Superior temporal gyrus (tissue), 1 donor: ENCODE results near the gene C16orf92.

Experiments used
- DNase-seq: peaks from one replicate; pipeline ENCODE4 v3.0.0-alpha.2; 2016; ENCODE audit errors: extremely low spot score

Gene C16orf92

GRCh38 chr16:30060836-30061554 lies 38.0 kb downstream of the C16orf92 start:
- DNase-seq = no peak

GRCh38 chr16:30063278-30063892 lies 40.4 kb downstream of the C16orf92 start:
- DNase-seq = no peak

DNA sequence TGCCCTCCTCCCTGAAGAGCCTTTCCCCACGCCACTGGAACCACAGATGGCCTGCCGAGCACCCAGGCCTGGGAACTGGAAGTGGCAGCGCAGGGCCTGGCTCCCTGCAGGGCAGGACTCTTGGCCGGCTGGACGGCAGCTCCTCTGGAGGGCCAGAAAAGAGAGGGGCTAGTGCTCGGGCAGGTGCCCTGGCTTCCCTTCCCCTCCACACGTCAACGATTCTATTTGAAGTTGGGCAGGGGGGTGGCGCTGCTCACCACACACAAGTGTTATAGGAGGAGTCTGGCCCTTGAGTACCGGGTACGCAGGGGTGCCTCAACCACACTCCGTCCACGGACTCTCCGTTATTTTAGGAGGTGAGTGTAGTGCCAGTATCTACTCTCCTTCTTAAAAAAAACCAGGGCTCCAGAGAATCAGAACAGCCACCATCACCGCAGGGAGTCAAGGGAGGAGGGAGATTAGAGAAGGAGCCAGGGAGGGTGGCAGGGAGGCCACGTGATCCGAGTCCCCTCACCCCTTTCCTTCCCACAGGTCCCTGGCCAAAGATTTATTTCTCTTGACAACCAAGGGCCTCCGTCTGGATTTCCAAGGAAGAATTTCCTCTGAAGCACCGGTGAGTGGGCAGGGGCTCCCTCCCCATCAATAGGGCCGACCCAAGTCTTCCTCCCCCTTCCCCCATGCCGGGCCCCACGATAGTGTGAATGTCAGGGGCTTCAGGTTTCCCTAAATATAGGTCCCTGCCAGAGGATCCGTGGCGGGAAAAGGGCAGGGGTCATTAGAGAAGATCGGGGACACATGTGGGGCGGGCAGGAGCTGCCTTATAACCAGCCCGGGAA lies 41.1 kb downstream of the C16orf92 start:
- DNase-seq = peak; percentile 80

DNA sequence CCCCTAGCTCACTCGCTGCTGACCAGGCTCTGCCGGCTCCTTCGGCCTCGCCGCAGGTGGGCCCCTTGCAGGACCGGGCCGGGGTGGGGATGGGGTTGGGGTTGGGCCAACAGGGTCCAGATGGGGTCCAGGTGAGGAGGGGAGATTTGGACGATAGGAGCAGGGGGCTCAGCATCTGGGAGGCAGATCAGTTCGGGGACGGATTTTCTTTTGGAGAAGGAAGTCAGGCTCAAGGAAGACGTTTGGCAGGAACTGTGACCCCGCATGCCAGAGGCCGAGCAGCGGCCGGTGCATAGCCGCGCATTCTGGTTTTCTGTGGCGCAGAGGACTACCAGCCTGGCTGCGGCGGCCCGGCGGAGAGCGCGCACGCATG lies 41.7 kb downstream of the C16orf92 start:
- peak; percentile 78 for DNase-seq

DNA sequence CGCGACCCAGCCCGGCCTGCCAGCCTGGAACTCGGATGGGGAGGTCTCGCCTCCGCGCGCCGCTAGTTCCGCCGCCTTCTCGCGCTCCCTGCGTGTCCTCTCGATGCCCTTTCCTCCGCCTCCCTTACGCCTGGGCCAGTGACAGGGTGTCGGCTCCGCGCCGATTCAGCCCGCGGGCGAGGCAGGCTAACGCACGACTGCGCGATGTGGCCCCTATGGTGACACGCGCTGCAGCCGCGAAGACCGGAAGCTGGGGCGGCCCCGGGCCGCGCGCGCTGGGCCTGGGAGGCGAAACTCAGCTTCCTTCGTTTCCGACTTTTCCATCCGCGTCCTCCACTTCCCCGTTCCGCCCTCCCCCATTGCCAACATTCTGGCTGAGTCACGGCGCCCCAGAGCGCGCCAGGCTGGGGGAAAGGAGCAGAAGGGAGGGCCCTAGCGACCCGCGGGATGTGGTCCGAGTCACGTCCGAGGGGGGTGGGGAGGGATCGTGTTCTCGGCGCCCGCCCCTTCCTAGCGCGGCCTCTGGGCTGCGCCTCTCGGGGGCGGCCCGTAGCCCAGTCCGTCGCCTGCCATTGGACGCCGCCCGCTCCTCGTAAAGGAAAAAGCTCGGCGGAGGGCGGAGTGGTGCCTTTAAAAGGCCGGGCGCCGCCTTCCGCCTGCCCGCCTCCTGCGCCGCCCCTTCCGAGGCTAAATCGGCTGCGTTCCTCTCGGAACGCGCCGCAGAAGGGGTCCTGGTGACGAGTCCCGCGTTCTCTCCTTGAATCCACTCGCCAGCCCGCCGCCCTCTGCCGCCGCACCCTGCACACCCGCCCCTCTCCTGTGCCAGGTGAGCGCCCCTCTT lies 42.3 kb downstream of the C16orf92 start, which contains the start of gene ALDOA:
Gene ALDOA (plus strand): TSS at position 659 of the 841 bp plus-strand sequence. CDS start 1,138 bp downstream, outside the sequence.
- peak; percentile 97 for DNase-seq

DNA sequence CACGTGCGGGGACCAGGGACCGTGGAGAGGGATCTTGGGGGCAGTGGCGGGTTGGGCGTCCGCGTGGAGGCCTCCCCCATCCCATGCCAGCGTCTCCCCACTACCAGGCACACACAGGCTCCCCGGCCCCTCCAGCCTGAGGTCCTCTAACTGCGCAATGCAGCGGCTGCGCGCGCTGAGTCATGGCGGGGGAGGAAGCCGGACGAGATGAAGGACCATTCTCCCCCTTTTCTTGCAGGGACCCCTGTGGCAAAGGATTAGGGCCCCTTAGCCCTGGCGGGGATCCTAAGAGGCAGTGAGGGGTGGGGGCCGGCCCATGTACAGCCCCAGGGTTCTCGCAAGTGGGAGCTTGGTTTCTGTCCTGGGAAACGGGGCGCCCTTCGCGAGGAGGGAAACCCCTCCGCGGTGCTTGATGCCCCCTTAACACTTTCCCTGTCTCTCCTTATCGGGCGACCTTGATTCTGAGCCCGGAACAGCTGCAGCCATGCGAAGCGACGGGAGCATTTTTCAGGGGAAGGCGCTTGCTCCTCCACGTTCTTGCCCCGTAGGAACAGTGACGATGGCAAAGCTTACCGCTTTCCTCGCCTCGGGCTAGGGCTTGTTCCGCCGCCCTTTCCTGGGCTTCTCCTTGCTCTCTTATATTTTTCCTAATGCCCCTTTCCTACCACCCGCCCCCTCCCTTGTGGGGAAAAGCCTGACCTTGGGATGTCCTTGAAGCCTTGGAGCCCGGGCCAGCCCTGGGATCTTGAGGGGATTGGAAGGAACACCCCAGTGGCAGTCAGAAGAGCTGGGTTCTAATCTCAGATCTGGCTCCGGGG lies 43.2 kb downstream of the C16orf92 start:
- no peak for DNase-seq

DNA sequence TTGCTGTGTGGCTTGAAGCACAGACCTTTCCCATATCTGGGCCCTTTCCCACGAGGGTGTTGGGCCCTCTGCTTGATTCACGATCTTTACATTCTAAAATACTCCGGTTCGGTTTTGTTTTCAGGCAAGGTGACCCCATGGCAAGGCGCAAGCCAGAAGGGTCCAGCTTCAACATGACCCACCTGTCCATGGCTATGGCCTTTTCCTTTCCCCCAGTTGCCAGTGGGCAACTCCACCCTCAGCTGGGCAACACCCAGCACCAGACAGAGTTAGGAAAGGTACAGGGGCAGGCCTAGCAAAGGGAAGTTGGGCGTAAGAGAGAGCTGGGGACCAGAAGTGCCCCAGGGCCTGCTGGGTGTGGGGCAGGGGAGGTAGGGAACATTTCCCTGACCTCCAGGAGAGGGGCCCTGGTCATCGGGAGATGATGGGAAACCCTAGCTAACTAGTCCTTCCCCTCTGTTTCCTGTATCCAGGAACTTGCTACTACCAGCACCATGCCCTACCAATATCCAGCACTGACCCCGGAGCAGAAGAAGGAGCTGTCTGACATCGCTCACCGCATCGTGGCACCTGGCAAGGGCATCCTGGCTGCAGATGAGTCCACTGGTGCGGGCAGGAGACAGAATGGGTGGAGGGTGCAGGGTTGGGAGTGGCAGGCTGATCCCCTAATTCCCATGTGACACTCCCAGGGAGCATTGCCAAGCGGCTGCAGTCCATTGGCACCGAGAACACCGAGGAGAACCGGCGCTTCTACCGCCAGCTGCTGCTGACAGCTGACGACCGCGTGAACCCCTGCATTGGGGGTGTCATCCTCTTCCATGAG lies 44.0 kb downstream of the C16orf92 start:
- DNase-seq = no peak

DNA sequence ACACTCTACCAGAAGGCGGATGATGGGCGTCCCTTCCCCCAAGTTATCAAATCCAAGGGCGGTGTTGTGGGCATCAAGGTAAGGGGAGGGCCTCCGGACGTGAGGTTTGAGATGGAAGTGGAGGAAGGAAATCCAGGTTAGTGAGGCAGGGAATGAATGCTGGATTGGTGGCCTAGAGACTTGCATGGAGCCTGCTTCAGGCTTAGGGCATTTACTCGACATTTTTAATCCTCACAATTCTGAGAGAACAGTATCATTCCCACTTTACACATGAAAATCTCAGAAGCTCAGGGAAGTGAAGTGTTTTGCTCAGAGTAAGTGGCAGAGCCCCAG lies 44.6 kb downstream of the C16orf92 start:
- DNase-seq = no peak

- no peak for DNase-seq
These were observed 45.3 kb downstream of the C16orf92 start for GRCh38 chr16:30068333-30068732.

DNA sequence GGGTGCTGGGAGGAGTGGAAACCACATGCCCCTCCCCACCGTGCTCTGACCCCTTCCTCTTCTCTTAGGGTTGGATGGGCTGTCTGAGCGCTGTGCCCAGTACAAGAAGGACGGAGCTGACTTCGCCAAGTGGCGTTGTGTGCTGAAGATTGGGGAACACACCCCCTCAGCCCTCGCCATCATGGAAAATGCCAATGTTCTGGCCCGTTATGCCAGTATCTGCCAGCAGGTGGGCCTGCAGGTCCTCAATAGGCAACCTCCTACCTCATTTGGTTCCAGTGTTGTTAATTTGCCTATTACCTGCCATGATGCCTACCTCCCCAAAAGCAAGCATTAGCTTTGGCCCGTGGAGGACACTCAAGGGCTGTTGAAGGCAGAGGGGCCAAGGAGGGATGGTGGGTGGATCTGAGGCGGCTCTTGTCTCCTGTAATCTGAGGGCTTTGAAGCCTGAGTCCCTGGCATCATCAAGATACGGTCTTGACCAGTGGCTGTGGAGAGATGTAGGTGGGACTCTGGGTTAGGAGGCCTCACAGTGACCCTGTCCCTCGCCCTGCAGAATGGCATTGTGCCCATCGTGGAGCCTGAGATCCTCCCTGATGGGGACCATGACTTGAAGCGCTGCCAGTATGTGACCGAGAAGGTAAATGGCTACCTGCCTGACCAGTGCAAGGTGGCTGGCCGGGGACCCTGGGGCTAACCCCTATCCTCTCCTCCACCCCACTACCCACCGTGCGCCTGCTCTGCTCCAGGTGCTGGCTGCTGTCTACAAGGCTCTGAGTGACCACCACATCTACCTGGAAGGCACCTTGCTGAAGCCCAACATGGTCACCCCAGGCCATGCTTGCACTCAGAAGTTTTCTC lies 46.0 kb downstream of the C16orf92 start:
- DNase-seq = no peak

DNA sequence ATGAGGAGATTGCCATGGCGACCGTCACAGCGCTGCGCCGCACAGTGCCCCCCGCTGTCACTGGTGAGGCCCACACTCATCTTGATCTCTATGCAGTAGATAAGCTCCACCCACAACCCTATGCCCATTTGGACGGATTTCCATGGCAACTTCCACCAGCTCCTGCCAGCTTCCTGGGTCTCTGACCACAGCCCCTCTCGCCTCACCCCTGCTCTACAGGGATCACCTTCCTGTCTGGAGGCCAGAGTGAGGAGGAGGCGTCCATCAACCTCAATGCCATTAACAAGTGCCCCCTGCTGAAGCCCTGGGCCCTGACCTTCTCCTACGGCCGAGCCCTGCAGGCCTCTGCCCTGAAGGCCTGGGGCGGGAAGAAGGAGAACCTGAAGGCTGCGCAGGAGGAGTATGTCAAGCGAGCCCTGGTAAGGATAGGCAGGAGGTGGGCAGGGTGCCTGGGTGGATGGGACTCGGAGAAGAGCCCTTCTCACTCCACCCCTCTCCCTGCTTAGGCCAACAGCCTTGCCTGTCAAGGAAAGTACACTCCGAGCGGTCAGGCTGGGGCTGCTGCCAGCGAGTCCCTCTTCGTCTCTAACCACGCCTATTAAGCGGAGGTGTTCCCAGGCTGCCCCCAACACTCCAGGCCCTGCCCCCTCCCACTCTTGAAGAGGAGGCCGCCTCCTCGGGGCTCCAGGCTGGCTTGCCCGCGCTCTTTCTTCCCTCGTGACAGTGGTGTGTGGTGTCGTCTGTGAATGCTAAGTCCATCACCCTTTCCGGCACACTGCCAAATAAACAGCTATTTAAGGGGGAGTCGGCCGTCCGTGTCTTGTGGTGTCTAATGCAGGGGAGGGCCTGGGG lies 46.8 kb downstream of the C16orf92 start:
- no peak for DNase-seq

- DNase-seq = no peak
These were observed 47.5 kb downstream of the C16orf92 start for GRCh38 chr16:30070490-30070889.
